GM12878 (cell line): ENCODE measurements around the gene PREX1. TPM values are rescaled to one million over a fixed set of nuclear protein-coding genes. Genes with fewer than 3 reads are reported as not detected.

Source experiments
- CBFB ChIP-seq: IDR thresholded peaks from 2 replicates; pipeline ENCODE4 v1.6.1; 2016; ENCODE audit warnings: antibody characterized with exemption, low read depth
- CREB1 ChIP-seq: IDR thresholded peaks from 2 replicates; pipeline ENCODE4 v1.6.1; 2012; ENCODE audit warnings: low read depth, mild to moderate bottlenecking, inconsistent platforms
- DPF2 ChIP-seq: fragments of 450-650 bp; IDR thresholded peaks from 2 replicates; pipeline ENCODE4 v1.6.1; 2017; ENCODE audit warnings: mild to moderate bottlenecking
- ETV6 ChIP-seq, 2 experiments: fragments of 450-650 bp in 1 of 2; IDR thresholded peaks in 1 of 2; conservative IDR thresholded peaks in 1 of 2; 2 replicates each; pipeline ENCODE4 v1.6.1; 2014; ENCODE audit warnings: antibody characterized with exemption in 1 of 2, borderline replicate concordance in 1 of 2, low read depth in 1 of 2, mild to moderate bottlenecking in 1 of 2, moderate library complexity in 1 of 2
- EZH2 ChIP-seq: IDR thresholded peaks from 2 replicates; pipeline ENCODE4 v1.6.1; 2012; ENCODE audit warnings: low read depth, mild to moderate bottlenecking, control low read depth, inconsistent platforms, low read length, borderline replicate concordance; ENCODE audit not compliant: control insufficient read depth
- FOS ChIP-seq: IDR thresholded peaks from 3 replicates; pipeline ENCODE4 v1.6.1; 2011; ENCODE audit warnings: borderline replicate concordance; ENCODE audit not compliant: insufficient read length; ENCODE audit errors: extremely low read depth
- JUNB ChIP-seq: IDR thresholded peaks from 2 replicates; pipeline ENCODE4 v1.6.1; 2016; ENCODE audit warnings: antibody characterized with exemption, mild to moderate bottlenecking
- KDM1A ChIP-seq: fragments of 200-600 bp; sonication (generic); IDR thresholded peaks from 2 replicates; pipeline ENCODE4 v1.6.1; 2016; ENCODE audit warnings: borderline replicate concordance
- KLF5 ChIP-seq: fragments of 450-650 bp; IDR thresholded peaks from 2 replicates; pipeline ENCODE4 v1.6.1; 2014; ENCODE audit warnings: mild to moderate bottlenecking; ENCODE audit not compliant: partially characterized antibody
- MEF2B ChIP-seq: fragments of 450-650 bp; IDR thresholded peaks from 2 replicates; pipeline ENCODE4 v1.6.1; 2018; ENCODE audit warnings: mild to moderate bottlenecking, moderate library complexity; ENCODE audit not compliant: partially characterized antibody, poor library complexity, severe bottlenecking
- MYB ChIP-seq: fragments of 150-350 bp; IDR thresholded peaks from 2 replicates; pipeline ENCODE4 v1.6.1; 2014; ENCODE audit warnings: mild to moderate bottlenecking, low read depth, low read length, borderline replicate concordance
- NFYA ChIP-seq: IDR thresholded peaks from 2 replicates; pipeline ENCODE4 v1.6.1; 2011; ENCODE audit warnings: low read depth, mild to moderate bottlenecking, low read length, improper control_type of control experiment, borderline replicate concordance
- NR2C1 ChIP-seq: fragments of 450-650 bp; IDR thresholded peaks from 2 replicates; pipeline ENCODE4 v1.6.1; 2017; ENCODE audit warnings: antibody characterized with exemption, mild to moderate bottlenecking, moderate library complexity
- RFX5 ChIP-seq: IDR thresholded peaks from 2 replicates; pipeline ENCODE4 v1.6.1; 2011; ENCODE audit warnings: low read depth, low read length, improper control_type of control experiment
- SMAD1 ChIP-seq: fragments of 450-650 bp; IDR thresholded peaks from 2 replicates; pipeline ENCODE4 v1.6.1; 2018; ENCODE audit warnings: mild to moderate bottlenecking, low read depth; ENCODE audit not compliant: partially characterized antibody
- SRF ChIP-seq, 2 experiments: IDR thresholded peaks; 2 replicates each; pipeline ENCODE4 v1.6.1; 2011; ENCODE audit warnings: low read depth in 2 of 2, low read length in 2 of 2, mild to moderate bottlenecking in 1 of 2, moderate library complexity in 1 of 2
- STAT3 ChIP-seq: IDR thresholded peaks from 2 replicates; pipeline ENCODE4 v1.6.1; 2011; ENCODE audit warnings: low read depth, low read length, improper control_type of control experiment
- WRNIP1 ChIP-seq: IDR thresholded peaks from 2 replicates; pipeline ENCODE4 v1.6.1; 2011; ENCODE audit warnings: low read depth, low read length, improper control_type of control experiment, borderline replicate concordance
- YY1 ChIP-seq: IDR thresholded peaks from 2 replicates; pipeline ENCODE4 v1.6.1; 2011; ENCODE audit warnings: low read depth, mild to moderate bottlenecking, low read length
- ZNF217 ChIP-seq: fragments of 450-650 bp; IDR thresholded peaks from 2 replicates; pipeline ENCODE4 v1.6.1; 2017; ENCODE audit warnings: antibody characterized with exemption, mild to moderate bottlenecking
- ZNF24 ChIP-seq: fragments of 450-650 bp; IDR thresholded peaks from 2 replicates; pipeline ENCODE4 v1.6.1; 2017; ENCODE audit warnings: antibody characterized with exemption, mild to moderate bottlenecking
- polyA plus RNA-seq, 11 experiments: library from polyadenylated mRNA; depleted of rRNA in 4 of 11; unstranded in 6 of 11; stranded (reverse) in 5 of 11; fragments of >200 nt; fragmentation: Nextera tagmentation in 4 of 11; fragmentation: Illumina TruSeq in 1 of 11; extraction: Ambion mirVana in 4 of 11; extraction: Trizol in 1 of 11; gene quantifications; 1 replicate in 1 of 11; 2 replicates in 10 of 11; pipeline versions ENCODE4 v1.2.1 to v1.2.3, GENCODE V29; 2011 to 2016; ENCODE audit warnings: inconsistent platforms in 2 of 11, missing spikeins in 2 of 11, low read depth in 1 of 11
- total RNA-seq, 4 experiments: library from RNA; depleted of rRNA in 3 of 4; stranded (reverse); fragments of >200 nt in 3 of 4; fragmentation: Illumina TruSeq in 1 of 4; extraction: Trizol in 1 of 4; gene quantifications; 2 replicates each; pipeline versions ENCODE4 v1.2.1 to v1.2.3, GENCODE V29; 2013 to 2021
- TF ChIP-seq, protein P1 (sequence below): fragments of 450-650 bp; IDR thresholded peaks from 2 replicates; pipeline ENCODE4 v1.6.1; 2017; ENCODE audit warnings: borderline replicate concordance
- TF ChIP-seq, protein P2 (sequence below): fragments of 450-650 bp; formaldehyde crosslinking; IDR thresholded peaks from 2 replicates; pipeline ENCODE4 v1.5.0; 2022; ENCODE audit warnings: mild to moderate bottlenecking, missing genetic modification characterization
- TF ChIP-seq, protein P3 (sequence below): fragments of 450-650 bp; IDR thresholded peaks from 2 replicates; pipeline ENCODE4 v1.6.1; 2017; ENCODE audit warnings: low read depth, mild to moderate bottlenecking, moderate library complexity

The PREX1 gene
- total and polyA plus RNA-seq, 10 of the 15 experiments (the other 5 are each of a cell fraction or from before 2014, with no cell fraction given), result 2.6 to 114 (median 38.9) TPM

DNA sequence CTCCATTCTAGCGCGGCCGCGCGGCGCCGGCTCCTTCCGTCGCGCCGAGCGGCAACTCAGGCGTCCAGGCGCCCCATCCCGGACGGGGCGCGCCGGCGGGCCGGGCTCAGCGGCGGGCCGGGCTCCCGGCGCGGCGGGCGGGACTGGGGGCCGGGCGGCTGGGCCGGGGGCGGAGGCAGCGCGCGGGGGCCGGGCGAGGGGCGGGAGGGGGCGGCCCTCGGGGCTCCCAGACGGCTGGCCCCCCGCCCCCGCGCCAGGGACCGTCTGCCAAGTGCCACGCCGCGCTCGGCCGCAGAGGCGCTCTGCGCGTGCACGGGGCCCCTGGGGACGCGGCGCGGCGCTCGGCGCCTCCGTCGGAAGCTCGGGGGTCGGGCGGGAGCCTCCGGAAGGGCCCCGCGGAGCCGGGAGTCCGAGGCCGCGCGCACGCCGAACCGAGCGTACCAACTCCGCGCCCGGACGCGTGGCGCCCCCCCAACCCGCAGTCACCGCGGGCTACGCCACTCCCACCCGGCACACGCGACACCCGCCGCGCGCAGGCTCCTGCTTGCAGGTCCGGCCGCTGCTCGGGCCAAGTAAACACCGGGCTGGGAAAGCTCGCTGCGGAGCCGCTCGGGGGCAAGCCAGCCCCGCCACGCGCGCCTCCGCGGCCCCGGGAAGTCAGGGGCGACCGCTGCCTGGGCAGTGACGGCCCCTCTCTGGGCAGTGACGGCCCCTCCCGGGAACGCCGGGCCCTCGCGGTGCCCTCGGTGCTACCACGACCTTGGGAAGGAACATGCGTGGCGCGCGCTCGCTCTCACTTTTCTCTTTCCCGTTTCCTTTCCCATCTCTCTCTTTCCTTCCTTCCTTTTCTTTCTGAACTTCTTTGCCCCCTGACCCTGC lies at the start of gene PREX1 (continued):
- TF ChIP-seq CREB1 (peak; percentile 40; the same call in 1 of the 2 replicates), MEF2B (no peak), YY1 (peak; percentile 87), DPF2 (peak; percentile 96), MYB (no peak), NR2C1 (0 out of 2 replicates have a peak, but pooled peaks have one; percentile 18), ZNF24 (0 out of 2 replicates have a peak, but pooled peaks have one; percentile 50), STAT3 (no peak), SMAD1 (no peak), JUNB (peak; percentile 68), FOS (no peak), ZNF217 (peak; percentile 69), RFX5 (no peak), KDM1A (no peak), SRF (IDR thresholded peaks at IDR 0.05; ENCODE audit: low read depth in 2 of 2, low read length in 2 of 2) (0 out of 4 replicates have a peak, but pooled peaks of 1 of the 2 experiments have one; percentile 28), KLF5 (peak; percentile 71), CBFB (no peak), NFYA (no peak), ETV6 (conservative IDR thresholded peaks at IDR 0.05 in 1 of 2, IDR thresholded peaks at IDR 0.05 in 1 of 2; ENCODE audit: borderline replicate concordance in 1 of 2, low read depth in 1 of 2) (no peak), WRNIP1 (no peak), EZH2 (no peak)
- TF ChIP-seq, protein P1, sequence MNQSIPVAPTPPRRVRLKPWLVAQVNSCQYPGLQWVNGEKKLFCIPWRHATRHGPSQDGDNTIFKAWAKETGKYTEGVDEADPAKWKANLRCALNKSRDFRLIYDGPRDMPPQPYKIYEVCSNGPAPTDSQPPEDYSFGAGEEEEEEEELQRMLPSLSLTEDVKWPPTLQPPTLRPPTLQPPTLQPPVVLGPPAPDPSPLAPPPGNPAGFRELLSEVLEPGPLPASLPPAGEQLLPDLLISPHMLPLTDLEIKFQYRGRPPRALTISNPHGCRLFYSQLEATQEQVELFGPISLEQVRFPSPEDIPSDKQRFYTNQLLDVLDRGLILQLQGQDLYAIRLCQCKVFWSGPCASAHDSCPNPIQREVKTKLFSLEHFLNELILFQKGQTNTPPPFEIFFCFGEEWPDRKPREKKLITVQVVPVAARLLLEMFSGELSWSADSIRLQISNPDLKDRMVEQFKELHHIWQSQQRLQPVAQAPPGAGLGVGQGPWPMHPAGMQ, result no peak
- TF ChIP-seq, protein P2, sequence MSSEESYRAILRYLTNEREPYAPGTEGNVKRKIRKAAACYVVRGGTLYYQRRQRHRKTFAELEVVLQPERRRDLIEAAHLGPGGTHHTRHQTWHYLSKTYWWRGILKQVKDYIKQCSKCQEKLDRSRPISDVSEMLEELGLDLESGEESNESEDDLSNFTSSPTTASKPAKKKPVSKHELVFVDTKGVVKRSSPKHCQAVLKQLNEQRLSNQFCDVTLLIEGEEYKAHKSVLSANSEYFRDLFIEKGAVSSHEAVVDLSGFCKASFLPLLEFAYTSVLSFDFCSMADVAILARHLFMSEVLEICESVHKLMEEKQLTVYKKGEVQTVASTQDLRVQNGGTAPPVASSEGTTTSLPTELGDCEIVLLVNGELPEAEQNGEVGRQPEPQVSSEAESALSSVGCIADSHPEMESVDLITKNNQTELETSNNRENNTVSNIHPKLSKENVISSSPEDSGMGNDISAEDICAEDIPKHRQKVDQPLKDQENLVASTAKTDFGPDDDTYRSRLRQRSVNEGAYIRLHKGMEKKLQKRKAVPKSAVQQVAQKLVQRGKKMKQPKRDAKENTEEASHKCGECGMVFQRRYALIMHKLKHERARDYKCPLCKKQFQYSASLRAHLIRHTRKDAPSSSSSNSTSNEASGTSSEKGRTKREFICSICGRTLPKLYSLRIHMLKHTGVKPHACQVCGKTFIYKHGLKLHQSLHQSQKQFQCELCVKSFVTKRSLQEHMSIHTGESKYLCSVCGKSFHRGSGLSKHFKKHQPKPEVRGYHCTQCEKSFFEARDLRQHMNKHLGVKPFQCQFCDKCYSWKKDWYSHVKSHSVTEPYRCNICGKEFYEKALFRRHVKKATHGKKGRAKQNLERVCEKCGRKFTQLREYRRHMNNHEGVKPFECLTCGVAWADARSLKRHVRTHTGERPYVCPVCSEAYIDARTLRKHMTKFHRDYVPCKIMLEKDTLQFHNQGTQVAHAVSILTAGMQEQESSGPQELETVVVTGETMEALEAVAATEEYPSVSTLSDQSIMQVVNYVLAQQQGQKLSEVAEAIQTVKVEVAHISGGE (CRISPR knock-in tag), result no peak
- TF ChIP-seq, protein P3, sequence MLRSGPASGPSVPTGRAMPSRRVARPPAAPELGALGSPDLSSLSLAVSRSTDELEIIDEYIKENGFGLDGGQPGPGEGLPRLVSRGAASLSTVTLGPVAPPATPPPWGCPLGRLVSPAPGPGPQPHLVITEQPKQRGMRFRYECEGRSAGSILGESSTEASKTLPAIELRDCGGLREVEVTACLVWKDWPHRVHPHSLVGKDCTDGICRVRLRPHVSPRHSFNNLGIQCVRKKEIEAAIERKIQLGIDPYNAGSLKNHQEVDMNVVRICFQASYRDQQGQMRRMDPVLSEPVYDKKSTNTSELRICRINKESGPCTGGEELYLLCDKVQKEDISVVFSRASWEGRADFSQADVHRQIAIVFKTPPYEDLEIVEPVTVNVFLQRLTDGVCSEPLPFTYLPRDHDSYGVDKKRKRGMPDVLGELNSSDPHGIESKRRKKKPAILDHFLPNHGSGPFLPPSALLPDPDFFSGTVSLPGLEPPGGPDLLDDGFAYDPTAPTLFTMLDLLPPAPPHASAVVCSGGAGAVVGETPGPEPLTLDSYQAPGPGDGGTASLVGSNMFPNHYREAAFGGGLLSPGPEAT, result no peak
